Neural progenitor cell (in vitro differentiated cells): Measurements from ENCODE around the gene C2orf74. TPM values are rescaled to one million over a fixed set of nuclear protein-coding genes. Genes with fewer than 3 reads are reported as not detected.
"Not testable (repeated sequence)": the region's sequence is repeated elsewhere in the genome, so short reads cannot be mapped to it uniquely, and the experiment has no call there.

Source experiments
- DNase-seq: peaks from one replicate; pipeline ENCODE4 v3.0.0-alpha.2; 2016; ENCODE audit warnings: low spot score
- H2AFZ ChIP-seq: fragments of 200-600 bp; sonication (generic); replicated peaks from 2 replicates; pipeline ENCODE4 v1.6.1; 2016; ENCODE audit warnings: antibody characterized with exemption
- H3F3A ChIP-seq: fragments of 200-600 bp; sonication (generic); 2 replicates; pipeline ENCODE4 v1.6.1; 2016; ENCODE audit warnings: antibody characterized with exemption, low read depth
- H3K27ac ChIP-seq: fragments of 200-600 bp; sonication (generic); 2 replicates; pipeline ENCODE4 v1.5.1; 2016; ENCODE audit warnings: mild to moderate bottlenecking
- H3K27me3 ChIP-seq: fragments of 200-600 bp; sonication (generic); 2 replicates; pipeline ENCODE4 v1.6.1; 2016; ENCODE audit warnings: mild to moderate bottlenecking, moderate library complexity
- H3K36me3 ChIP-seq: fragments of 200-600 bp; sonication (generic); 2 replicates; pipeline ENCODE4 v1.5.1; 2016
- H3K4me1 ChIP-seq: fragments of 200-600 bp; sonication (generic); 2 replicates; pipeline ENCODE4 v1.6.1; 2016; ENCODE audit warnings: mixed run types
- H3K4me2 ChIP-seq: fragments of 200-600 bp; sonication (generic); 2 replicates; pipeline ENCODE4 v1.6.1; 2016
- H3K4me3 ChIP-seq: fragments of 200-600 bp; sonication (generic); 2 replicates; pipeline ENCODE4 v1.5.1; 2016
- H3K79me2 ChIP-seq: fragments of 200-600 bp; sonication (generic); 2 replicates; pipeline ENCODE4 v1.6.1; 2016; ENCODE audit warnings: low read depth
- H3K9ac ChIP-seq: fragments of 200-600 bp; sonication (generic); 2 replicates; pipeline ENCODE4 v1.6.1; 2016
- H3K9me3 ChIP-seq: fragments of 200-600 bp; sonication (generic); 2 replicates; pipeline ENCODE4 v1.5.1; 2016; ENCODE audit warnings: low read depth
- H4K20me1 ChIP-seq: fragments of 200-600 bp; sonication (generic); 2 replicates; pipeline ENCODE4 v1.6.1; 2016; ENCODE audit warnings: low read depth
- H3K27ac Mint-ChIP-seq: 3 replicates; pipeline ENCODE4 v1.8.0; 2021; ENCODE audit warnings: mixed read lengths
- H3K27me3 Mint-ChIP-seq: 2 replicates; pipeline ENCODE4 v1.8.0; 2022; ENCODE audit warnings: low read depth, mild to moderate bottlenecking, inconsistent platforms, moderate library complexity, mixed read lengths; ENCODE audit not compliant: insufficient read depth
- H3K36me3 Mint-ChIP-seq: 3 replicates; pipeline ENCODE4 v1.8.0; 2021; ENCODE audit warnings: mixed read lengths
- H3K4me1 Mint-ChIP-seq: 3 replicates; pipeline ENCODE4 v1.8.0; 2021; ENCODE audit warnings: mixed read lengths
- H3K4me3 Mint-ChIP-seq: 3 replicates; pipeline ENCODE4 v1.8.0; 2021; ENCODE audit warnings: mild to moderate bottlenecking, moderate library complexity, mixed read lengths
- H3K9me3 Mint-ChIP-seq: 3 replicates; pipeline ENCODE4 v1.8.0; 2020; ENCODE audit warnings: mixed read lengths
- EZH2 ChIP-seq: fragments of 200-600 bp; sonication (generic); IDR thresholded peaks from 2 replicates; pipeline ENCODE4 v1.6.1; 2017; ENCODE audit warnings: antibody characterized with exemption, mild to moderate bottlenecking, moderate library complexity
- EZH2phosphoT487 ChIP-seq: fragments of 200-600 bp; sonication (generic); IDR thresholded peaks from 2 replicates; pipeline ENCODE4 v1.6.1; 2017; ENCODE audit warnings: antibody characterized with exemption
- total RNA-seq: library from RNA; depleted of rRNA; stranded (reverse); fragments of >200 nt; gene quantifications from 2 replicates; pipeline ENCODE4 v1.2.3, GENCODE V29; 2015; ENCODE audit warnings: low replicate concordance
- TF ChIP-seq, protein P1 (sequence below): fragments of 200-600 bp; sonication (generic); IDR thresholded peaks from 2 replicates; pipeline ENCODE4 v1.5.1; 2017; ENCODE audit warnings: antibody characterized with exemption, mild to moderate bottlenecking

The C2orf74 gene
- total RNA-seq, 1 donor from 2014 or later, result 20.9 TPM

- H2AFZ ChIP-seq, result no peak overlapping the region
- H3K4me2 ChIP-seq, result no peak overlapping the region
- no peaks in the 10 kb centered on the region for H3K79me2 ChIP-seq
- Mint-ChIP-seq H3K36me3 (peaks cover 23% of the 10 kb centered on the region), H3K4me3 (no peak overlapping the region), H3K9me3 (no peaks in the 10 kb centered on the region), H3K27me3 (peaks cover 4% of the 10 kb centered on the region), H3K27ac (no peak overlapping the region), H3K4me1 (no peaks in the 10 kb centered on the region)
- peaks cover 19% of the 10 kb centered on the region for H3K36me3 ChIP-seq
- H3K4me1 ChIP-seq, result no peaks in the 10 kb centered on the region
- no peaks in the 10 kb centered on the region for H3K9me3 ChIP-seq
- H3K4me3 ChIP-seq, result no peak overlapping the region
- H4K20me1 ChIP-seq, result no peaks in the 10 kb centered on the region
- TF ChIP-seq EZH2phosphoT487 (no peak), EZH2 (no peak)
- TF ChIP-seq, protein P1, sequence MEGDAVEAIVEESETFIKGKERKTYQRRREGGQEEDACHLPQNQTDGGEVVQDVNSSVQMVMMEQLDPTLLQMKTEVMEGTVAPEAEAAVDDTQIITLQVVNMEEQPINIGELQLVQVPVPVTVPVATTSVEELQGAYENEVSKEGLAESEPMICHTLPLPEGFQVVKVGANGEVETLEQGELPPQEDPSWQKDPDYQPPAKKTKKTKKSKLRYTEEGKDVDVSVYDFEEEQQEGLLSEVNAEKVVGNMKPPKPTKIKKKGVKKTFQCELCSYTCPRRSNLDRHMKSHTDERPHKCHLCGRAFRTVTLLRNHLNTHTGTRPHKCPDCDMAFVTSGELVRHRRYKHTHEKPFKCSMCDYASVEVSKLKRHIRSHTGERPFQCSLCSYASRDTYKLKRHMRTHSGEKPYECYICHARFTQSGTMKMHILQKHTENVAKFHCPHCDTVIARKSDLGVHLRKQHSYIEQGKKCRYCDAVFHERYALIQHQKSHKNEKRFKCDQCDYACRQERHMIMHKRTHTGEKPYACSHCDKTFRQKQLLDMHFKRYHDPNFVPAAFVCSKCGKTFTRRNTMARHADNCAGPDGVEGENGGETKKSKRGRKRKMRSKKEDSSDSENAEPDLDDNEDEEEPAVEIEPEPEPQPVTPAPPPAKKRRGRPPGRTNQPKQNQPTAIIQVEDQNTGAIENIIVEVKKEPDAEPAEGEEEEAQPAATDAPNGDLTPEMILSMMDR, result no peak
- no peak overlapping the region for H3K9ac ChIP-seq
- no peak for DNase-seq
- no peaks in the 10 kb centered on the region for H3K27me3 ChIP-seq
- peak overlapping the region; percentile 46 for H3K27ac ChIP-seq
- H3F3A ChIP-seq, result peaks cover 12% of the 10 kb centered on the region
Measured at GRCh38 chr2:61193670-61194561, 31.9 kb downstream of the C2orf74 start.

GRCh38 chr2:61194646-61195045, 32.7 kb downstream of the C2orf74 start:
- H3K27ac Mint-ChIP-seq, H3K27ac ChIP-seq, H3K4me3 ChIP-seq, H4K20me1 ChIP-seq, H3K4me2 ChIP-seq, H2AFZ ChIP-seq, DNase-seq, H3K27me3 ChIP-seq, H3K4me1 Mint-ChIP-seq, H3K4me3 Mint-ChIP-seq, H3K4me1 ChIP-seq, H3K27me3 Mint-ChIP-seq, H3K9me3 Mint-ChIP-seq, H3K9me3 ChIP-seq, H3K79me2 ChIP-seq, H3K9ac ChIP-seq: not testable (repeated sequence)
- peaks cover 25% of the 10 kb centered on the region for H3K36me3 Mint-ChIP-seq
- Histone ChIP-seq H3F3A (peaks cover 12% of the 10 kb centered on the region), H3K36me3 (peaks cover 17% of the 10 kb centered on the region)

GRCh38 chr2:61196671-61197070, 34.7 kb downstream of the C2orf74 start:
- DNase-seq, result no peak
- Histone ChIP-seq H3K27ac (no peak overlapping the region), H3K4me3 (no peak overlapping the region), H3K36me3 (peaks cover 4% of the 10 kb centered on the region), H3K79me2 (no peaks in the 10 kb centered on the region), H2AFZ (no peak overlapping the region), H3K9ac (no peak overlapping the region), H4K20me1 (no peaks in the 10 kb centered on the region), H3K4me1 (no peaks in the 10 kb centered on the region), H3F3A (peaks cover 10% of the 10 kb centered on the region), H3K4me2 (no peak overlapping the region), H3K9me3 (no peaks in the 10 kb centered on the region), H3K27me3 (no peaks in the 10 kb centered on the region)
- H3K36me3 Mint-ChIP-seq, result peaks cover 20% of the 10 kb centered on the region
- H3K4me1 Mint-ChIP-seq, result no peaks in the 10 kb centered on the region
- no peak overlapping the region for H3K27ac Mint-ChIP-seq
- H3K27me3 Mint-ChIP-seq, result peaks cover 4% of the 10 kb centered on the region
- no peak overlapping the region for H3K4me3 Mint-ChIP-seq
- H3K9me3 Mint-ChIP-seq, result no peaks in the 10 kb centered on the region
- TF ChIP-seq, protein P1, result no peak
- no peak for TF ChIP-seq EZH2
- no peak for TF ChIP-seq EZH2phosphoT487

DNA sequence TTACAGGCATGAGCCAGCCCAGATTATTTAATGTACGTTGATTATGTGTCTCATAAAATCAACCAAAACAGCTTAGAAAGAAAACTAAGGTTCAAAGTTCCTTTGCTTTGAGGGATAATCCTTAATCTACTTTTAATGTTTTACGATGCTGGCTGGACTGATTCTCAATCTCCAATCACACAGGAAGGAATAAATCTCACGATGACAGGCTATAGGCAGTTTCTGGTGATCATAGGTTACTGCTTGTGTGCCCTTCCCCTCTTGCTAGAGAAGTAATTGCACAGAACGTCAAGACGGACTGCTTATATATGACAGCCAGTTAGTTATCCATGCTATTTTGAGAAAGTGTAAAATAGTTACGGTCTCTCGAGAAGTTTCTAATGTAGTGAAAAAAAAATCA, 43.1 kb downstream of the C2orf74 start:
- no peaks in the 10 kb centered on the region for H3K27me3 ChIP-seq
- no peaks in the 10 kb centered on the region for H3K79me2 ChIP-seq
- H3K9me3 ChIP-seq, result no peaks in the 10 kb centered on the region
- Mint-ChIP-seq H3K27ac (no peak overlapping the region), H3K9me3 (no peaks in the 10 kb centered on the region), H3K4me3 (no peak overlapping the region), H3K27me3 (no peaks in the 10 kb centered on the region), H3K36me3 (peaks cover 28% of the 10 kb centered on the region), H3K4me1 (no peaks in the 10 kb centered on the region)
- H3K27ac ChIP-seq, result no peak overlapping the region
- no peak for DNase-seq
- no peaks in the 10 kb centered on the region for H3F3A ChIP-seq
- no peak overlapping the region for H2AFZ ChIP-seq
- no peak overlapping the region for H3K4me3 ChIP-seq
- TF ChIP-seq, protein P1, result no peak
- TF ChIP-seq EZH2phosphoT487 (no peak), EZH2 (no peak)
- H3K9ac ChIP-seq, result no peak overlapping the region
- no peak overlapping the region for H3K4me2 ChIP-seq
- no peaks in the 10 kb centered on the region for H4K20me1 ChIP-seq
- H3K4me1 ChIP-seq, result peaks cover 10% of the 10 kb centered on the region
- peaks cover 20% of the 10 kb centered on the region for H3K36me3 ChIP-seq
